K562 (cell line): ENCODE data around the gene P2RY14.

ENCODE experiments used
- CBFA2T3 ChIP-seq: fragments of 450-650 bp; IDR thresholded peaks from 2 replicates; pipeline ENCODE4 v1.6.1; 2017
- CTCF ChIP-seq, 3 experiments: IDR thresholded peaks in 2 of 3; conservative IDR thresholded peaks in 1 of 3; 2 replicates each; pipeline ENCODE4 v1.5.1; 2011 to 2012; ENCODE audit warnings: low read length in 3 of 3, mild to moderate bottlenecking in 3 of 3, control low read depth in 2 of 3, improper control_type of control experiment in 1 of 3, inconsistent platforms in 1 of 3, low read depth in 1 of 3, mixed read lengths in 1 of 3, moderate library complexity in 1 of 3; ENCODE audit not compliant: insufficient read depth in 2 of 3
- HDAC6 ChIP-seq: IDR thresholded peaks from 2 replicates; pipeline ENCODE4 v1.6.1; 2012; ENCODE audit warnings: low read depth, mild to moderate bottlenecking, control low read depth, inconsistent platforms, low read length, moderate library complexity
- IFI16 ChIP-seq: fragments of 250-450 bp; sonication (Bioruptor Pico); IDR thresholded peaks from 2 replicates; pipeline ENCODE4 v2.1.2; 2022; ENCODE audit warnings: mild to moderate bottlenecking, inconsistent platforms
- NR2C1 ChIP-seq, 2 experiments: fragments of 450-650 bp; IDR thresholded peaks; 2 replicates each; pipeline ENCODE4 v1.6.1; 2017; ENCODE audit warnings: mild to moderate bottlenecking in 2 of 2, antibody characterized with exemption in 1 of 2, inconsistent platforms in 1 of 2, missing compliant biosample characterization in 1 of 2, missing genetic modification characterization in 1 of 2
- NR3C1 ChIP-seq: sonication (generic); formaldehyde crosslinking; IDR thresholded peaks from 2 replicates; pipeline ENCODE4 v1.8.1; 2022; ENCODE audit warnings: missing genetic modification reagents
- POLR2A ChIP-seq: fragments of 450-650 bp; conservative IDR thresholded peaks from 2 replicates; pipeline ENCODE4 v1.6.1; 2016
- SMARCC2 ChIP-seq: fragments of 450-650 bp; IDR thresholded peaks from 2 replicates; pipeline ENCODE4 v1.6.1; 2017; ENCODE audit warnings: antibody characterized with exemption, moderate library complexity, mild to moderate bottlenecking, low read depth
- SNRNP70 ChIP-seq: fragments of 200-400 bp; formaldehyde crosslinking; optimal IDR thresholded peaks from 2 replicates; pipeline ENCODE3; 2017; ENCODE audit warnings: low read depth, low read length
- TAF1 ChIP-seq: IDR thresholded peaks from 2 replicates; pipeline ENCODE4 v1.6.1; 2011; ENCODE audit warnings: mild to moderate bottlenecking, low read length, moderate library complexity; ENCODE audit not compliant: insufficient read depth, control insufficient read depth, severe bottlenecking; ENCODE audit errors: extremely low read depth
- ZFPM2 ChIP-seq: fragments of 250-450 bp; sonication (Bioruptor Pico); IDR thresholded peaks from 2 replicates; pipeline ENCODE4 v1.5.1; 2022; ENCODE audit warnings: mild to moderate bottlenecking
- ZNF274 ChIP-seq: IDR thresholded peaks from 2 replicates; pipeline ENCODE4 v1.6.1; 2011; ENCODE audit warnings: low read depth, mild to moderate bottlenecking, low read length, moderate library complexity, borderline replicate concordance
- ZNF609 ChIP-seq: sonication (generic); formaldehyde crosslinking; IDR thresholded peaks from 2 replicates; pipeline ENCODE4 v1.8.1; 2023; ENCODE audit warnings: missing genetic modification reagents, mild to moderate bottlenecking, borderline replicate concordance

GRCh38 chr3:151309566-151309965, 31.2 kb upstream of the P2RY14 start:
- TF ChIP-seq ZNF609 (CRISPR knock-in tag) (no peak), NR3C1 (no peak), ZNF274 (no peak), IFI16 (CRISPR knock-in tag) (no peak), CBFA2T3 (no peak), POLR2A (no peak), SMARCC2 (no peak), CTCF (IDR thresholded peaks at IDR 0.05 in 2 of 3, conservative IDR thresholded peaks at IDR 0.05 in 1 of 3; ENCODE audit: insufficient read depth in 2 of 3, low read depth in 1 of 3, low read length in 3 of 3) (no peak), ZFPM2 (CRISPR knock-in tag) (no peak), SNRNP70 (no peak), TAF1 (no peak), HDAC6 (no peak), NR2C1 (IDR thresholded peaks at IDR 0.05) (no peak), NR2C1 (tag; IDR thresholded peaks at IDR 0.05) (no peak)
